Measurements from ENCODE around the gene TAF1. TPM values are rescaled to one million over a fixed set of nuclear protein-coding genes. Genes with fewer than 3 reads are reported as not detected.
"Not testable (repeated sequence)": the region's sequence is repeated elsewhere in the genome, so short reads cannot be mapped to it uniquely, and the experiment has no call there.

The TAF1 gene
- polyA plus RNA-seq, 3 donors, result 4.0 to 19.7 (median 5.2) TPM

DNA sequence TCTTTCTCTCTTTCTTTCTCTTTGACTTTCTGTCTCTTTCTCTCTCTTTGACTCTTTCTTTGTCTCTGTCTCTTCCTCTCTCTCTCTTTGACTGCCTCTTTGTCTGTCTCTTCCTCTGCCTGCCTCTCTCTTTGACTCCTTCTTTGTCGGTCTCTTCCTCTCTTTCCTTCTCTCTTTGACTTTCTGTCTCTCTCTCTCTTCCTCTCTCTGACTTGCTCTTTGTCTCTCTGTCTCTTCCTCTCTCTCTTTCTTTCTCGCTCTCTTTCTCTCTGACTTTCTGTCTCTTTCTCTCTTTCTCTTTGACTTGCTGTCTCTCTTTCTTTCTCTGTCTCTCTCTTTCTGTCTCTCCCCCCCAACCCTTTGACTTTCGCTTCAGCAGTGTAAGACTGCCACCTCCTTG is 130.3 kb downstream of the TAF1 start:
- no peaks in the 10 kb centered on the region for H3K79me2 ChIP-seq (ENCODE audit: insufficient read depth, low read length)
- no peak overlapping the region for H3K27ac ChIP-seq (ENCODE audit: low read depth in 1 of 2, low read length in 2 of 2)
- no peak overlapping the region for H3K4me2 ChIP-seq (replicated peaks; ENCODE audit: extremely low read depth, low read length, poor library complexity, severe bottlenecking)
- Mint-ChIP-seq H3K36me3 (no peaks in the 10 kb centered on the region), H3K9me3 (peaks cover 0 to 18% (median 8%) of the 10 kb centered on the region in 7 donors), H3K4me3 (no peak overlapping the region), H3K27ac (peak overlapping the region in 1 of 7 donors; percentile 48), H3K27me3 (ENCODE audit: low read depth in 3 of 3) (peaks cover 2 to 10% (median 4%) of the 10 kb centered on the region in 3 donors), H3K4me1 (peaks cover 9% of the 10 kb centered on the region)
- intact Hi-C loops (cut with micrococcal nuclease), result loop anchor here in 1 of 2 donors (10.0 kb wide), 1 partner anchor 48 kb away; no protein-coding TSS in a partner anchor
- no peak overlapping the region for H3K9ac ChIP-seq (ENCODE audit: insufficient read depth, low read length, poor library complexity, severe bottlenecking)
- DNase-seq, result no peak
- H2AFZ ChIP-seq (ENCODE audit: insufficient read depth, low read depth, low read length, poor library complexity, severe bottlenecking), result no peak overlapping the region
- WGBS (ENCODE audit: insufficient coverage), result 57% methylated on average over 1 of the region's 3 CpGs
- H3K4me3 ChIP-seq (replicated peaks in 1 of 3; ENCODE audit: low read depth in 2 of 3, low read length in 3 of 3), result no peak overlapping the region
- no peaks in the 10 kb centered on the region for H4K20me1 ChIP-seq (ENCODE audit: insufficient read depth, low read length)
- no peaks in the 10 kb centered on the region for H3K36me3 ChIP-seq (replicated peaks in 1 of 2; ENCODE audit: control insufficient read depth in 1 of 2, insufficient read depth in 2 of 2, low read length in 2 of 2)
- TF ChIP-seq, protein P1, sequence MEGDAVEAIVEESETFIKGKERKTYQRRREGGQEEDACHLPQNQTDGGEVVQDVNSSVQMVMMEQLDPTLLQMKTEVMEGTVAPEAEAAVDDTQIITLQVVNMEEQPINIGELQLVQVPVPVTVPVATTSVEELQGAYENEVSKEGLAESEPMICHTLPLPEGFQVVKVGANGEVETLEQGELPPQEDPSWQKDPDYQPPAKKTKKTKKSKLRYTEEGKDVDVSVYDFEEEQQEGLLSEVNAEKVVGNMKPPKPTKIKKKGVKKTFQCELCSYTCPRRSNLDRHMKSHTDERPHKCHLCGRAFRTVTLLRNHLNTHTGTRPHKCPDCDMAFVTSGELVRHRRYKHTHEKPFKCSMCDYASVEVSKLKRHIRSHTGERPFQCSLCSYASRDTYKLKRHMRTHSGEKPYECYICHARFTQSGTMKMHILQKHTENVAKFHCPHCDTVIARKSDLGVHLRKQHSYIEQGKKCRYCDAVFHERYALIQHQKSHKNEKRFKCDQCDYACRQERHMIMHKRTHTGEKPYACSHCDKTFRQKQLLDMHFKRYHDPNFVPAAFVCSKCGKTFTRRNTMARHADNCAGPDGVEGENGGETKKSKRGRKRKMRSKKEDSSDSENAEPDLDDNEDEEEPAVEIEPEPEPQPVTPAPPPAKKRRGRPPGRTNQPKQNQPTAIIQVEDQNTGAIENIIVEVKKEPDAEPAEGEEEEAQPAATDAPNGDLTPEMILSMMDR (IDR thresholded peaks at IDR 0.05), result no peak
- no peaks in the 10 kb centered on the region for H3K27me3 ChIP-seq (ENCODE audit: control insufficient read depth in 2 of 2, insufficient read depth in 2 of 2, low read length in 2 of 2)
- H3K9me3 ChIP-seq (replicated peaks in 1 of 2; ENCODE audit: control insufficient read depth in 1 of 2, insufficient read depth in 1 of 2, low read length in 2 of 2), result no peaks in the 10 kb centered on the region
- H3K4me1 ChIP-seq (ENCODE audit: control insufficient read depth in 1 of 2, insufficient read depth in 2 of 2, low read length in 2 of 2), result peaks cover 0 to 4% of the 10 kb centered on the region in 2 donors

- H3K36me3 Mint-ChIP-seq; H3K9me3 ChIP-seq (replicated peaks in 1 of 2; ENCODE audit: control insufficient read depth in 1 of 2, insufficient read depth in 1 of 2, low read length in 2 of 2); DNase-seq; H4K20me1 ChIP-seq (ENCODE audit: insufficient read depth, low read length); H3K79me2 ChIP-seq (ENCODE audit: insufficient read depth, low read length); H3K27ac ChIP-seq (ENCODE audit: low read depth in 1 of 2, low read length in 2 of 2); H3K4me3 ChIP-seq (replicated peaks in 1 of 3; ENCODE audit: low read depth in 2 of 3, low read length in 3 of 3); H3K27me3 ChIP-seq (ENCODE audit: control insufficient read depth in 2 of 2, insufficient read depth in 2 of 2, low read length in 2 of 2); H3K4me2 ChIP-seq (replicated peaks; ENCODE audit: extremely low read depth, low read length, poor library complexity, severe bottlenecking); H2AFZ ChIP-seq (ENCODE audit: insufficient read depth, low read depth, low read length, poor library complexity, severe bottlenecking); H3K4me1 ChIP-seq (ENCODE audit: control insufficient read depth in 1 of 2, insufficient read depth in 2 of 2, low read length in 2 of 2); H3K27me3 Mint-ChIP-seq (ENCODE audit: low read depth in 3 of 3); H3K9me3 Mint-ChIP-seq; H3K4me1 Mint-ChIP-seq; H3K27ac Mint-ChIP-seq; H3K9ac ChIP-seq (ENCODE audit: insufficient read depth, low read length, poor library complexity, severe bottlenecking); H3K4me3 Mint-ChIP-seq; intact Hi-C loops (cut with micrococcal nuclease); H3K36me3 ChIP-seq (replicated peaks in 1 of 2; ENCODE audit: control insufficient read depth in 1 of 2, insufficient read depth in 2 of 2, low read length in 2 of 2): not testable (repeated sequence)
- WGBS (ENCODE audit: insufficient coverage), result no CpG with 5 or more reads among the region's 5 CpGs
Measured at GRCh38 chrX:71502080-71502479, 135.9 kb downstream of the TAF1 start.

All from CD14-positive monocyte (primary cell).